HG03064 (cell line): ENCODE measurements around the gene NELL1.

Experiments used
- ATAC-seq: cut with Tn5 transposase; IDR thresholded peaks from one replicate; pipeline ENCODE4 v1.9.1; 2021; ENCODE audit warnings: low read depth; ENCODE audit not compliant: unreplicated experiment

Gene NELL1

GRCh38 chr11:20937826-20938225 is 268.4 kb downstream of the NELL1 start:
- ATAC-seq, result no peak

DNA sequence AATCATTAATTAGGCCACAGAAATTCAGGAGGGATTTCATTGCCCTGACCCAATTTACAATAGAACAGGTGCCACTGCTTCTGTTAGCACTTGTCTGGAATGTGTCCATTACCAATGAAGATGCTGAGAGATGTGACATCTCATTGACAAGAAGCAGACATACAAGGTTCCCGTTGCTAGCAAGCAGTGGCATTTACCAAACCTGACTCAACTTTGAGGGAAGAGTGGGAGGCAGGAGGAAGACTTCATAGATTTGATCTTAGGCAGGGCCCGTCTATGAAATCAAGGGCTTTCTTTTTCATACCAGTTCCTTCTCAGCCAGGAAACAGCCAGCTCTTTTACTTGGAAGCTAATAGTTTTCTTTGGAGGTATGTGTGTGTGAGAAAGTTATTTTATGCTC is 280.2 kb downstream of the NELL1 start:
- no peak for ATAC-seq

DNA sequence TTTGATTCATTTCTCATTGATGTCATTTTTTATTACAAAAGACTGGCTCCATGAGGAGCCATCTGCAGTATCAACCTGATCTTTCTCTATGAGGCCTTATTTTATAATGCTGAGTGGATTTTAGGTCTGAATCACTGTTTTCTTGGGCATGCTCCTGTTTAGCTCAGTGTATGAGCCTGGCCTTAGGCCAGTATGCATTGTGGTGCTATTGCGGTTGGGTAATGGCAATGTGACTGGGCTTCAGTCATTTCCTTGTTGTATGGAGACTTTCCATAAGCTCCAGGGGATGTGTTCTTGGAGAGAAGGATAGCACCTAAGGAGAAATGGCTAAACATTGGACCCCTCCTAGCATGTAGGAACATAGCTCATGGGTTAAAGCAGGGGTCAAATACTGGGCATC is 293.2 kb downstream of the NELL1 start:
- ATAC-seq, result no peak

GRCh38 chr11:20963596-20963995 is 294.2 kb downstream of the NELL1 start:
- ATAC-seq, result no peak

DNA sequence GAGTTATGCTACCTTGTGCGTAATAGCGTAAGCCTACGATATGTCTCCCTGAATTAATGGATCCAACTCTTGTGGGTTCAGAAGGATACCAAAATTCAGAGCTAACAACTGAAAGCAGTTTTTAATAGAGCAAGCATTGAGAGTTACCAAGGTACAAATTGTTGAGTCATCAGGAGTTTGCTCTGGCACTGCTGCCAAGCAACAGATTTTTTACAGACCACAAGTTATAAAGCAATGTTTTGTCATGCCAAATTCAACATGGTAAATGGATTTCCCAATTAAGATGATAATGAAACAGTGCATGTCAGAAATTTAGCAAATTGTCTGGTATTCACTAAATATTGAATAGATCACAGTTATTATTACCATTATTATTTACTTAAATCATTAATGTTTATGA is 295.6 kb downstream of the NELL1 start:
- no peak for ATAC-seq

- no peak for ATAC-seq
Observed at GRCh38 chr11:20966489-20966888, 297.1 kb downstream of the NELL1 start.

DNA sequence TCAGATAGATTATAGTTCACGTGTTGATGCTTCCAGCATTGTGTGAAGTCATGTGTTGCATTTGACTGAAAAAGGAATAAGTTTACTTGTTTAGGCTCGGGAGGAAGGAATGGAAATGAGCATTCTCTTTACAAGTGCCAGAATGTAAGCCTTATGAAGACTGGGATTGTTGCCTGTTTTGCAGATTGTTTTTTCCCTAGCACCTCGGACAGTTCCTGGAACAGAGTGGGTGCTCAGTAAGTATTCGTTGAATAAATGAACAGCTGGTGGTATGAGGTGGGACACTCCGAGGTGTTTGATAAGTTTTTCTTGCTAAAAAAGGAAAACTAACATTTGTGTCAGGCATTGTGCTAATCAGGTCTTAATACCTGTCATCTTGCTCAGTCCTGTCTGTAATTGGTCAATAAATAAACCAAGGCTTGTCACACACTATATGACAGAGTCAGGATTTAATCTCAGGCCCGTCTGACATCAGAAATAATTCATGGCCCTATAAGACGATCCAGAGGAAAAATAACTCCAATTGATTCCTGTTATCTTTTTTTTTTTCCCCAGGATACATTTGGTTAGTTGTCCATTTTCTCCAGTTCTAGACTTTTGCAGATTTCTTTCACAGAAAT is 304.7 kb downstream of the NELL1 start:
- ATAC-seq, result no peak

GRCh38 chr11:20980736-20981135 is 311.4 kb downstream of the NELL1 start:
- ATAC-seq, result no peak

DNA sequence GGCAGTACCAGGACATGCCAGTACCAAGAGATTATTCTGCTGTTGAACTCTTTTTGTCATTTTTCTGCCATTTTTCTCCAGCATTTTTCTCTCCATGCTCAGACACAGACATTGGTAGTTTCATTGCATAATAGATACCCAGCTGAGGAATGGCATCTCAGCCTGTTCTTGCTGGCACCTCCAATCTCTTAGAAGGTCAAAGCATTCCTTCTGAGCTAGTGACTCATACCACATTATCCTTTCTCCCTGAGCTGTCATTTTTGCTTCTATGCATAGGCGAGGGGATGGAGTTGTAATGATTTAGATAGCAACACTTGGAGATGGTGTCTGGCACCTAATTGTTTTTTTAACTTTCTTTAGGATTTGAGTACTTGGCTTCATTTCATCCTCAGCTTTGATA is 321.1 kb downstream of the NELL1 start:
- ATAC-seq, result no peak

DNA sequence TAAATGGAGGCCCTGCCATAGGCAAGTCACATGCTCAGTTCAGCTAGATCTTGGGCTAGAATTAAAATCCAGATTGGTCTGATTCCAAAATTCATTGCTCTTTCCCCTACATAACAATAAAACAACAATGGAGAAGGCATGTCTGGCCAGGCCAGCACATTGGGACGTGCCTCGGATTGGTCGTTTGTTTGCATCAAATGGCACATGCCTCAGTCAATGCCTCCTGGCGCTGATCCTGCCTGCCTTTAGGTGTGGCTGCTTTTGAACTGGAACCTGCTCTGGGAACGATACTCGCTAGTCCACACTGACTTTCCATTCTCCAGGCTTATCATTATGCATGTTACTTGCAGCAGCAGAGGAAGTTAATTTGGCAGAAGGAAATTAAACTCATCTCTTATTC is 322.1 kb downstream of the NELL1 start:
- no peak for ATAC-seq

DNA sequence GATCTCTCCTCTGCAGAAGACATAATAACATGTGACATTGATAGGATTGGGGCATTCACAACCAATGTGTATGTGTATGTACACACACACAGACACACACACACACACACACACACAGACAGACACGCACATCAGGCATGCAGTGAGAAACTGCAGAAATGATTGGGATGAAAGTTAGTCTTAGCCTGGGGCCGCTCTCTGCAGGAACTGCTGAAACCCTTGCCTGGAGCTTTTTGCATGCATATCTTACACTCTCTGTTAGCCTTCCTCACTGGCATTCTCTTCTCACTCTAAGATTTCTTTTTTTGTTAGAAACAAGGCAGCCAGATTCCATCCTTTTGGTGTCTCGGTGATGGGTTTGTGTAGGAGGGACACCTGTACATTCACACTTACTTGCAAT is 337.9 kb downstream of the NELL1 start:
- no peak for ATAC-seq

DNA sequence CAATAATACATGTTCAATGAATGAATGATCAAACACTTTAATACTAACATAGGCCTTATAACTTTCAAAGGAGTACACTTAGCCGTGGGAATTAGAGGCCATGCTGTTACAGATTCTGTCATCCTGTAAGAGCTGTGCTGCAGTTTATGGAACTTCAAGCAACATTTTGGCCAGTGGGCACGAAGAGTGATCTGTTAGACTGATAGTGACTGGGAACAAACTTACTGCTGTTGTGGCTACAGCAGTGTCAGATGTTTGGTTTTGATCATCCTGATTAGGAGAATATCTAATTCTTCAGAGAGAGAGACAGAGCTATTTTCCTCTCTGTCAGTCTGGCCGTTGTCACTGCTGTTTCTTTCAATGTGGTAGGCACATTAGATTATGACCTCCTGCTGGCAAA is 348.9 kb downstream of the NELL1 start:
- ATAC-seq, result no peak

- ATAC-seq, result no peak
Observed at GRCh38 chr11:21026685-21027084, 357.3 kb downstream of the NELL1 start.

GRCh38 chr11:21037850-21038249 is 368.5 kb downstream of the NELL1 start:
- no peak for ATAC-seq

GRCh38 chr11:21038801-21039200 is 369.4 kb downstream of the NELL1 start:
- ATAC-seq, result no peak

GRCh38 chr11:21040630-21041029 is 371.2 kb downstream of the NELL1 start:
- ATAC-seq, result no peak

DNA sequence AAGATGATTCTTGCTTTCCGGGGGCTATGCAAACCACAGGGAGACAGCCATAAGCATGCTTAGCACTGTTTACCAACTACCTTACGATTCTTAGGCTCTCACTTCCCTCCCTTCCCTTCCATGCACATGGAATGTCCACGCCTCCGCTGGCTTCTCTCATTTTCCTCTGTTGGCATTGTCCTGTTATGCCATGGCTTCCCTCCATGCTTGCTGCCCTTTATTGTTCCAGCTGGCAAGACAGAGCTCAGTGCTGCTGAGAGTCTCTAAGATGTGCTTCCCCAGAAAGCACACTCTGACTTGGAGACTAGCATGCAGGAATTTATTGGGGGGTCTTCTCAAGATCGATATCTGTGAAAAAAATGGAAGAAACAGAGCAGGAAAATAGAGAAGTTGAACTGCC is 379.2 kb downstream of the NELL1 start:
- no peak for ATAC-seq

DNA sequence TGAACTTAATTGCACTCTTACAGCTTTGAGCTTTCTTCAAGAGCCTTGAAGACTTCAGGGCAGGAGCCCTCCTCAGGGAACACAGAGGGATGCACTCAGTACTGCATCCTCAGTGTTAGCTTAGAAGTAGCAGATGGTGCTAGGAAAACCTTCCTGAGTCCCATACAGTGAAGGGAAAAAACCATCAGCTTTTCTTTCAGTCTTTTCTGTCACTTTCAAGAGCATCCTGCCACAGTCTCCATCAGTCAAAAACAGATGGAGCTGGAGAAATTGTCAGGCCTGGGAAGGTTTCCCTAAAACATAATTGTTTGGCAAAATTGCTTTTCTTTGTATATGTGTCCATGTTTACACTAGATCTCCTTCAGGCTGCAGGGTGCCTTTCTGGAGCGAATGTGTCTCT is 384.1 kb downstream of the NELL1 start:
- no peak for ATAC-seq

DNA sequence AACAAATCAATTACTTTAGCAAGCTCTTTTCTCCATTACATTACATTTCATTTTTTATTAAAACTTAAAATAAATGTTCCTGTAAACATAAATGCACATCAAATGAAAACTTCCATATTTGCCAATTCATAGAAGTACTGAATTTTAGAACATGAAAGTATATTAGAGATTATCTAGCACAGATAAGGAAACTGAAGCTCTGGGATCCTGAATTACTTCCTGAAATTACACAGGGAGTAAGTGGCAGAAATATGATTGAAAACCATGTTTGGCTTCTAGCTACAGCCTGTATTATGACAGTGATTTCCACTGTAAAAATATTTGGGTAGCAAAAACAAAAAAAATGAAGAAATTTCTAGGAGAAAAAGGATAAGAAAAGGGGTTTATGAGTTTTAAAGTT is 387.3 kb downstream of the NELL1 start:
- no peak for ATAC-seq

GRCh38 chr11:21059879-21060278 is 390.5 kb downstream of the NELL1 start:
- ATAC-seq, result no peak

DNA sequence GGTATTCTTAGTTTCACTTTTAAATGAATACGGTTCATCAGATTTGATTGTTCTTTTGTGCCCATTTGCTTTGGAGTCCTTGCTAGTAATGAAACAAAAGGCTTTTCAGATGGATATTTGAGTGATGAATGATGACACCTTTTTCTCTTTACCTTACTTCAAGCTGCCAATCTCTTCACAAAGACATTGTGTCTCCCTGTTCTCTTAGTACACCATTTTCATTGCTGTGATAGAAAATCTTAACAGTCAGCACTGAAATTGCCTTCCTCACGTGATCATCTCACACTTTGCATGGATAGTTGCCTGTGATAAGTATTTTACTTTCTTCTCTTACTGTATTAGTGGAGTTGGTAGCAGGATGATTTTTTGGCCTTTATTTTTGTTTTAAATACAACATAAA is 396.6 kb downstream of the NELL1 start:
- ATAC-seq, result no peak

DNA sequence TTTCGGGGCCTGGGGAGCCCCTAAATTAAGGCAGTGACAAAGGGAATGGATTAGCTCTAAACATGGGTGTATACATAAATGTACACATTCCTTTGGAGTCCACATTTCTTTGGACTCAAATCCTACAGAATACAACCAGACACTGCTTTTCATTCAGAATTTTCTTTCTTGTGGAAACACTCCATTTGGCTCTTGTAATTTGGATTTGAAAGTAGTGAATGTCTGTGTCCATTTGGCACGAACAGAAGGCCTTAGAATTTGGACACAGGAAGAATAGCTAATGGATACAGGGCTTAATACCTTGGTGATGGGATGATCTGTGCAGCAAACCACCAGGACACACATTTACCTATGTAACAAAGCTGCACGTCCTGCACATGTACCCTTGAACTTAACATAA is 399.5 kb downstream of the NELL1 start:
- no peak for ATAC-seq

GRCh38 chr11:21069909-21070308 is 400.5 kb downstream of the NELL1 start:
- no peak for ATAC-seq
